Stimulated activated CD8-positive, alpha-beta memory T cell treated with anti-CD3 and anti-CD28 coated beads, Interleukin-12 subunit alpha, Interleukin-12 subunit beta, amount 100 ng/mL, for 24 hours (primary cell): ENCODE measurements around the gene ZDHHC24.
"Not testable (repeated sequence)": the region's sequence is repeated elsewhere in the genome, so short reads cannot be mapped to it uniquely, and the experiment has no call there.

Source experiments
- DNase-seq: peaks from one replicate; pipeline ENCODE4 v3.0.0-alpha.2; 2020; ENCODE audit errors: extremely low read depth

Gene ZDHHC24

GRCh38 chr11:66546368-66546965 is 619 bp upstream of the ZDHHC24 start, which contains the start of gene ACTN3:
ACTN3 (plus strand) TSS chr11:66546903; CDS start chr11:66546938, 35 bp downstream.
- no peak for DNase-seq

- not testable (repeated sequence) for DNase-seq
These were observed 896 bp downstream of the ZDHHC24 start for GRCh38 chr11:66544952-66545351.

- DNase-seq = no peak
These were observed 2.4 kb downstream of the ZDHHC24 start for GRCh38 chr11:66543263-66544107.

GRCh38 chr11:66542362-66542761 is 3.5 kb downstream of the ZDHHC24 start:
- no peak for DNase-seq

GRCh38 chr11:66541892-66542291 is 4.0 kb downstream of the ZDHHC24 start:
- no peak for DNase-seq

GRCh38 chr11:66540598-66540997 is 5.2 kb downstream of the ZDHHC24 start:
- DNase-seq = not testable (repeated sequence)

- DNase-seq = no peak
These were observed 6.0 kb downstream of the ZDHHC24 start for GRCh38 chr11:66539870-66540213.

GRCh38 chr11:66539170-66539869 is 6.5 kb downstream of the ZDHHC24 start:
- DNase-seq = no peak

GRCh38 chr11:66532784-66533183 is 13.1 kb downstream of the ZDHHC24 start:
- DNase-seq = no peak

GRCh38 chr11:66531841-66532240 is 14.0 kb downstream of the ZDHHC24 start:
- DNase-seq = no peak

GRCh38 chr11:66530927-66531709 is 14.7 kb downstream of the ZDHHC24 start:
- DNase-seq = no peak

- DNase-seq = no peak
These were observed 16.2 kb downstream of the ZDHHC24 start for GRCh38 chr11:66529655-66530054.

GRCh38 chr11:66529069-66529468 is 16.8 kb downstream of the ZDHHC24 start:
- DNase-seq = no peak

GRCh38 chr11:66524304-66525040 is 21.4 kb downstream of the ZDHHC24 start:
- no peak for DNase-seq

GRCh38 chr11:66523611-66524010 is 22.2 kb downstream of the ZDHHC24 start:
- DNase-seq = no peak

- no peak for DNase-seq
These were observed 34.9 kb downstream of the ZDHHC24 start for GRCh38 chr11:66510990-66511339.

- DNase-seq = peak; percentile 55
These were observed 35.4 kb downstream of the ZDHHC24 start, which contains the start of gene BBS1 for GRCh38 chr11:66510271-66510989. BBS1 (plus strand) TSS chr11:66510635; CDS start chr11:66510660, 25 bp downstream.

- DNase-seq = no peak
These were observed 36.7 kb downstream of the ZDHHC24 start for GRCh38 chr11:66509131-66509561.

- DNase-seq = no peak
These were observed 40.5 kb downstream of the ZDHHC24 start for GRCh38 chr11:66505276-66505816.

- no peak for DNase-seq
These were observed 47.3 kb downstream of the ZDHHC24 start for GRCh38 chr11:66498506-66498905.
